GM23338 (cell line): ENCODE measurements around the gene RPL12.

ENCODE experiments used
- CREB1 ChIP-seq: fragments of 250-450 bp; sonication (Bioruptor Pico); IDR thresholded peaks from 2 replicates; pipeline ENCODE4 v1.5.0; 2020; ENCODE audit warnings: low read depth, mild to moderate bottlenecking, moderate library complexity
- CTCF ChIP-seq, 2 experiments: fragments of 200-600 bp in 1 of 2; sonication (generic) in 1 of 2; conservative IDR thresholded peaks; 2 replicates each; pipeline versions ENCODE4 v1.5.1 to v1.6.1; 2016 to 2017; ENCODE audit warnings: antibody characterized with exemption in 2 of 2, low read depth in 2 of 2, mild to moderate bottlenecking in 2 of 2, moderate library complexity in 1 of 2
- EZH2 ChIP-seq: fragments of 200-600 bp; sonication (generic); IDR thresholded peaks from one replicate; pipeline ENCODE4 v1.8.0; 2017; ENCODE audit warnings: antibody characterized with exemption, mild to moderate bottlenecking, low read depth; ENCODE audit not compliant: unreplicated experiment
- EZH2phosphoT487 ChIP-seq: fragments of 200-600 bp; sonication (generic); IDR thresholded peaks from one replicate; pipeline ENCODE4 v1.8.1; 2018; ENCODE audit warnings: antibody characterized with exemption; ENCODE audit not compliant: unreplicated experiment
- NANOG ChIP-seq: IDR thresholded peaks from 2 replicates; pipeline ENCODE4 v1.6.1; 2016; ENCODE audit warnings: antibody characterized with exemption, borderline replicate concordance
- POLR2AphosphoS5 ChIP-seq: IDR thresholded peaks from 2 replicates; pipeline ENCODE4 v1.6.1; 2016; ENCODE audit warnings: antibody characterized with exemption, low read depth
- REST ChIP-seq: IDR thresholded peaks from one replicate; pipeline ENCODE4 v1.6.1; 2018; ENCODE audit warnings: antibody characterized with exemption; ENCODE audit not compliant: unreplicated experiment
- ZNF331 ChIP-seq: fragments of 250-450 bp; sonication (Bioruptor Pico); IDR thresholded peaks from 2 replicates; pipeline ENCODE4 v1.5.0; 2020; ENCODE audit warnings: low read depth, mild to moderate bottlenecking, moderate library complexity

- no peak for TF ChIP-seq CTCF (conservative IDR thresholded peaks at IDR 0.05; ENCODE audit: low read depth in 2 of 2)
- TF ChIP-seq POLR2AphosphoS5, result no peak
- no peak for TF ChIP-seq ZNF331 (CRISPR knock-in tag)
- TF ChIP-seq EZH2, result no peak
- TF ChIP-seq REST, result no peak
- no peak for TF ChIP-seq NANOG
- no peak for TF ChIP-seq EZH2phosphoT487
- TF ChIP-seq CREB1 (CRISPR knock-in tag), result no peak
These were observed 27.7 kb downstream of the RPL12 start for GRCh38 chr9:127423476-127423933.
